BE2C (cell line): ENCODE data around the gene TRAF3IP1.

Source experiments
- DNase-seq: peaks from one replicate; pipeline ENCODE4 v3.0.0-alpha.2; 2020
- H3K27me3 ChIP-seq: fragments of 250-450 bp; sonication (Bioruptor Pico); 2 replicates; pipeline ENCODE4 v1.5.1; 2020; ENCODE audit warnings: mild to moderate bottlenecking
- H3K36me3 ChIP-seq: fragments of 250-450 bp; sonication (Bioruptor Pico); 2 replicates; pipeline ENCODE4 v1.5.1; 2020; ENCODE audit warnings: mild to moderate bottlenecking
- H3K4me1 ChIP-seq: fragments of 250-450 bp; sonication (Bioruptor Pico); 2 replicates; pipeline ENCODE4 v1.5.1; 2020
- H3K4me3 ChIP-seq: 2 replicates; pipeline ENCODE4 v1.5.1; 2011; ENCODE audit warnings: low read depth, low read length
- H3K9me3 ChIP-seq: fragments of 250-450 bp; sonication (Bioruptor Pico); 2 replicates; pipeline ENCODE4 v1.5.1; 2020
- CTCF ChIP-seq: IDR thresholded peaks from 2 replicates; pipeline ENCODE4 v1.5.1; 2012; ENCODE audit warnings: mild to moderate bottlenecking, low read depth, low read length

TRAF3IP1 gene

GRCh38 chr2:238433941-238434845, 113.9 kb downstream of the TRAF3IP1 start:
- no peak for DNase-seq
- peaks cover 35% of the 10 kb centered on the region for H3K36me3 ChIP-seq
- H3K4me1 ChIP-seq, result peaks cover 1% of the 10 kb centered on the region; the same call in 1 of the 2 replicates

DNA sequence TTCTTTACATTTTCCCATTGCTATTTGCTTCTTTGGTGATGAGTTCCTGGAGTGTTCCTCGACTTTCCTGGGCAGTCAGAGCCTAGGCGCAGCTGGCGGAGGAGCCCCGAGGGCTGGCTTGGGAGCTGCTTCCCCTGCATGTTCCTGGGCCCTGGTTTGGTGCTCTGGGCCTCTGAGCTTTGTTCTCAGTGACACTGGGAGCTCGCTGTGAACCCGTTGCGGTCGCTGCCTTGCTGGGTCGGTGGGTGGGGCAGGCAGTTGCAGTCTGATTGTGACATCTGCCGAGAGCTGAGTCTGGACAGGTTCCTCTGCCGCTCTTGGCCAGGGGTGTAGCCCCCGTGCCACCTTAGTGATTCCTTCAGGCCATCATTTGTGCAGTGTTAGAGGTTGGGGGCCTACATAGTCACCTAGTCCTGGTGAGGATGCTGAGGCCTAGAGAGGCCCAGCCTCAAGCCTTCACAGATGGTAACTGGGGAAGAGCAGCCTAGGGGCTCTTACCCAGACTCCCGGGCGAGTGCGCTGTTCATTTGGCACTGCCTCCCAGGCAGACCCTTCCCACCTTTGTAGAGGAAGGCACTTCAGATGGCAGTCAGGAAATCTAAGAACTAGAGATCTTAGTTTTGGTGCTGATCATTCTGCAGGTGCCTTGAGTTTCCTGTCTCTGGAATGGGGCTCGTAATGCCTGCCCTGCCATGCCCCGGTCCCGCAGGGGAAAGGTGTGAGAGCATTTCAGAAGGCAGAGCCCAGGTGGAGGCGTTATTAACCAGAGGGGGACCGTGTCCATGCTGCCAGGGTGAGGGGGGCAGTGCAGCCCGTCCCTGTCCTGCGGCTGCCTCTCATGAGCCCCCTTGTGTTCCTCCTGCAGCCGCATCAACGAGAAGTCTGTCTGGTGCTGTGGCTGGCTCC, 114.8 kb downstream of the TRAF3IP1 start:
- DNase-seq, result no peak
- Histone ChIP-seq H3K36me3 (peaks cover 34% of the 10 kb centered on the region), H3K27me3 (no peaks in the 10 kb centered on the region), H3K4me1 (peaks cover 4% of the 10 kb centered on the region; the same call in 1 of the 2 replicates), H3K4me3 (no peak overlapping the region), H3K9me3 (no peaks in the 10 kb centered on the region)
- no peak for TF ChIP-seq CTCF

More at GRCh38 chr2:238433941-238434845, 113.9 kb downstream of the TRAF3IP1 start:
- H3K27me3 ChIP-seq, result no peaks in the 10 kb centered on the region
- no peak overlapping the region for H3K4me3 ChIP-seq
- no peaks in the 10 kb centered on the region for H3K9me3 ChIP-seq
- no peak for TF ChIP-seq CTCF

DNA sequence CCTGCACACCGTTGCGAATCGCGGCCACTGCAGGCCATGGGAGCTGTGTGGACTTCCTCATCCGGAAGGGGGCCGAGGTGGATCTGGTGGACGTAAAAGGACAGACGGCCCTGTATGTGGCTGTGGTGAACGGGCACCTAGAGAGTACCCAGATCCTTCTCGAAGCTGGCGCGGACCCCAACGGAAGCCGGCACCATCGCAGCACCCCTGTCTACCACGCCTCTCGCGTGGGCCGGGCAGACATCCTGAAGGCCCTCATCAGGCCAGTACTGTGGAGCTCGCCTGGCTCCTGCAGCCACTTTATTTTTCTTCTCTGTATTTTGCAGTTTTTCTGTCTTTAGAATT, 115.4 kb downstream of the TRAF3IP1 start:
- H3K4me3 ChIP-seq, result no peak overlapping the region
- peaks cover 4% of the 10 kb centered on the region; the same call in 1 of the 2 replicates for H3K4me1 ChIP-seq
- H3K27me3 ChIP-seq, result no peaks in the 10 kb centered on the region
- peaks cover 33% of the 10 kb centered on the region for H3K36me3 ChIP-seq
- no peak for TF ChIP-seq CTCF
- H3K9me3 ChIP-seq, result no peaks in the 10 kb centered on the region
- no peak for DNase-seq

DNA sequence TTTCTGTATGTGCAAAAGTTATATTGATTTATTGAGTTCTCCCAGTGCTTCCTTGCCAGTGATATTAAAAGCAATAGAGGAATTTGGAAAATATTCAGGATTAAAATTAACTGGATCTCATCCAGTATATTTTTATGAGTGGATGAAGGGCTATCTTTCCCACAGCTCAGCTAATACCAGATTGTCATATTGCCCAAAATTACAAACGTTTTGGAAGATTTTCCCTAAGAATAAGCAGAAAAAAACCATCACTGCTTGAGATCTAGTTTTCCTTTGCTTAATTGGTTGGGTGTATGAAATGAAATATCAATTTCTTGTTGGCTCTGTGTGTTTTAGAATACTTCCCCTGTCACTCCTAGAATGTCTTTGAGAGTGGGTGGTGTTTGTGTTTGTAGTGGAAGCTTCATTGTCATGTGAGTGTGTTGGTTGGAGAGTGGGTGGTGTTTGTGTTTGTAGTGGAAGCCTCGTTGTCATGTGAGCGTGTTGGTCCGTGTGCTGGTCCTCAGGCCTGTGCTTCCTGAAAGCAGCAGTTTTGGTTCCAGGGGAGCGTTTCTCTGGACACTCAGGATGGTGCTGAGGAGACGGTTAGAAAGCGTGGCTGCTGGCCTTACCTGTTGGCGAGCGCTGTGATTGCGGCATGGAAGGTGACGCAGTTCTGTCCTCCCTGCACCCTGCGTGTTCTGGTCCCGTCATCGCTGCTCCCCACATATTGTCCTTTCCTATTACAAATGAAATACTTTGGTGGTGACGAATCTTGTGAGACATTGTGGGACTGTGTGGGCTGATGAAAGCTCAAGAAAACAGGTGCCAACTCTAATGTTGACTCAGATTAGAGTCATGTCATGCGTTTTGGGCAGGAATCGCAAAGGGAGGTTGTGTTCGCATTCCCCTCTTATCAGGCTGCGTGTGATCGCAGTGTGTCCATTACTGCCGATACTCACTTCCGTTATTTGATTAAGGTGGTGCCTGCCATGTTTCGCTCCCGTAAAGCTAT, 118.8 kb downstream of the TRAF3IP1 start:
- Histone ChIP-seq H3K36me3 (peaks cover 25% of the 10 kb centered on the region), H3K4me1 (peaks cover 7% of the 10 kb centered on the region), H3K4me3 (peak overlapping the region; percentile 2; the same call in 1 of the 2 replicates), H3K9me3 (no peaks in the 10 kb centered on the region), H3K27me3 (no peaks in the 10 kb centered on the region)
- DNase-seq, result no peak
- TF ChIP-seq CTCF, result no peak

GRCh38 chr2:238439917-238440316, 119.6 kb downstream of the TRAF3IP1 start:
- DNase-seq, result no peak
- H3K4me1 ChIP-seq, result peaks cover 7% of the 10 kb centered on the region
- H3K9me3 ChIP-seq, result no peaks in the 10 kb centered on the region
- TF ChIP-seq CTCF, result no peak
- H3K27me3 ChIP-seq, result no peaks in the 10 kb centered on the region
- peaks cover 23% of the 10 kb centered on the region for H3K36me3 ChIP-seq
- H3K4me3 ChIP-seq, result no peak overlapping the region
